Stimulated activated naive CD8-positive, alpha-beta T cell treated with anti-CD3 and anti-CD28 coated beads, Interleukin-15, Interleukin-2, amounts not matched to agents 100 ng/mL and 50 ng/mL, for 24 hours (primary cell): ENCODE results near the gene ACOT8.
A peak's percentile ranks its signal among the peaks of the same experiment; 100 is the strongest.

Experiments used
- H3K27ac Mint-ChIP-seq: one replicate; pipeline ENCODE4 v1.8.0; 2021; ENCODE audit warnings: mild to moderate bottlenecking, mixed read lengths
- H3K27me3 Mint-ChIP-seq: one replicate; pipeline ENCODE4 v1.8.0; 2021; ENCODE audit warnings: mixed read lengths
- H3K36me3 Mint-ChIP-seq: one replicate; pipeline ENCODE4 v1.8.0; 2021; ENCODE audit warnings: low read depth, mixed read lengths
- H3K4me1 Mint-ChIP-seq: one replicate; pipeline ENCODE4 v1.8.0; 2021; ENCODE audit warnings: low read depth, mixed read lengths
- H3K4me3 Mint-ChIP-seq: one replicate; pipeline ENCODE4 v1.8.0; 2021; ENCODE audit warnings: mild to moderate bottlenecking, mixed read lengths
- H3K9me3 Mint-ChIP-seq: one replicate; pipeline ENCODE4 v1.8.0; 2021; ENCODE audit warnings: mixed read lengths

ACOT8 gene

GRCh38 chr20:45873409-45874103, 16.4 kb upstream of the ACOT8 start:
- no peak overlapping the region for H3K27ac Mint-ChIP-seq
- peaks cover 15% of the 10 kb centered on the region for H3K36me3 Mint-ChIP-seq
- H3K27me3 Mint-ChIP-seq = no peaks in the 10 kb centered on the region
- H3K4me1 Mint-ChIP-seq = no peaks in the 10 kb centered on the region
- no peaks in the 10 kb centered on the region for H3K9me3 Mint-ChIP-seq
- no peak overlapping the region for H3K4me3 Mint-ChIP-seq

GRCh38 chr20:45872626-45873025, 15.4 kb upstream of the ACOT8 start:
- Mint-ChIP-seq H3K4me3 (no peak overlapping the region), H3K9me3 (no peaks in the 10 kb centered on the region), H3K27me3 (no peaks in the 10 kb centered on the region), H3K36me3 (peaks cover 15% of the 10 kb centered on the region), H3K27ac (no peak overlapping the region), H3K4me1 (no peaks in the 10 kb centered on the region)

GRCh38 chr20:45867819-45868176, 10.6 kb upstream of the ACOT8 start:
- Mint-ChIP-seq H3K36me3 (peaks cover 4% of the 10 kb centered on the region), H3K9me3 (no peaks in the 10 kb centered on the region), H3K4me1 (no peaks in the 10 kb centered on the region), H3K27me3 (no peaks in the 10 kb centered on the region), H3K4me3 (no peak overlapping the region), H3K27ac (no peak overlapping the region)

DNA sequence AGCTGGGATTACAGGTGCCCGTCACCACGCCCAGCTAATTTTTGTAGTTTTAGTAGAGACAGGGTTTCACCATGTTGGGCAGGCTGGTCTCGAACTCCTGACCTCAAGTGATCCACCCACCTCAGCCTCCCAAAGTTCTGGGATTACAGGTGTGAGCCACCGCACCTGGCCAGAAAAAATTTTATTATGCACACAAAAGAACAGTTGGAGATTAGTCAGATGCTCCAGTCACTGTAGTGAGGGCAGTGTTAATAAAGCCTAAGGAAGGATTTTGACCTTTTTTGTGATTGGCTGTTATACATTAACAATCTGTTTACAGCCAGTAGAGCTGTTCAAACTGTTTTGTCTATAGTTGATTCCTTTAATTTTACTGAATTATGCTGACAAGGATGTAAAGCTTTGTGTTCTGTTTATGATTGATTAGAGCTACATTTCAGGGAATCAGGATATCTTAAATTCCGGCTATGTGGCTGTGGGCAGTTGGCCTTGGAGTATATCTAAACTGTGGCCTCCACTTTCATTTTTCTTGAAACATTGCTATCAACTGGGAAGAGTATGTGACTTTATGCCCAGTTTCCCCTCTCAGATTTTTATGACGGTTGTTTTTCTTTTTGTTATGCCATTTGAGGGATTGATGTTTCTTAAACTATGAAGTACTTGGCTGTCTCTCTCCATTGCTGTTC, 10.1 kb upstream of the ACOT8 start:
- H3K9me3 Mint-ChIP-seq = no peaks in the 10 kb centered on the region
- H3K36me3 Mint-ChIP-seq = peaks cover 2% of the 10 kb centered on the region
- no peak overlapping the region for H3K4me3 Mint-ChIP-seq
- H3K4me1 Mint-ChIP-seq = no peaks in the 10 kb centered on the region
- no peaks in the 10 kb centered on the region for H3K27me3 Mint-ChIP-seq
- H3K27ac Mint-ChIP-seq = no peak overlapping the region

DNA sequence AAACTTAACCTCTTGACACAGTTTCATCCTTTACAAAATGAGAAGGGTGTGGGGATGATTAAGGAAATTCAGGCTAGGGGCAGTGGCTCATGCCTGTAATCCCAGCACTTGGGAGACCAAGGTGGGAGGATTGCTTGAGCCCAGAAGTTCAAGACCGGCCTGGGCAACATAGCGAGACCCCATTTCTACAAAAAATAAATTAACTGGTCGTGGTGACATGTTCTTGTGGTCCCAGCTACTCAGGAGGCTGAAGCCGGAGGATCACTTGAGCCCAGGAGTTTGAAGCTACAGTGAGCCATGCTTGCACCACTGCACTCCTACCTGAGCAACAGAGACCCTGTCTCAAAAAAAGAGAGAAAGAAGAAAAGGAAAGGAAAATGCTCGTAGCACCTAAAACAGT, 9.3 kb upstream of the ACOT8 start:
- H3K27me3 Mint-ChIP-seq = no peaks in the 10 kb centered on the region
- H3K9me3 Mint-ChIP-seq = no peaks in the 10 kb centered on the region
- H3K27ac Mint-ChIP-seq = no peak overlapping the region
- no peak overlapping the region for H3K4me3 Mint-ChIP-seq
- H3K4me1 Mint-ChIP-seq = no peaks in the 10 kb centered on the region
- H3K36me3 Mint-ChIP-seq = no peaks in the 10 kb centered on the region

DNA sequence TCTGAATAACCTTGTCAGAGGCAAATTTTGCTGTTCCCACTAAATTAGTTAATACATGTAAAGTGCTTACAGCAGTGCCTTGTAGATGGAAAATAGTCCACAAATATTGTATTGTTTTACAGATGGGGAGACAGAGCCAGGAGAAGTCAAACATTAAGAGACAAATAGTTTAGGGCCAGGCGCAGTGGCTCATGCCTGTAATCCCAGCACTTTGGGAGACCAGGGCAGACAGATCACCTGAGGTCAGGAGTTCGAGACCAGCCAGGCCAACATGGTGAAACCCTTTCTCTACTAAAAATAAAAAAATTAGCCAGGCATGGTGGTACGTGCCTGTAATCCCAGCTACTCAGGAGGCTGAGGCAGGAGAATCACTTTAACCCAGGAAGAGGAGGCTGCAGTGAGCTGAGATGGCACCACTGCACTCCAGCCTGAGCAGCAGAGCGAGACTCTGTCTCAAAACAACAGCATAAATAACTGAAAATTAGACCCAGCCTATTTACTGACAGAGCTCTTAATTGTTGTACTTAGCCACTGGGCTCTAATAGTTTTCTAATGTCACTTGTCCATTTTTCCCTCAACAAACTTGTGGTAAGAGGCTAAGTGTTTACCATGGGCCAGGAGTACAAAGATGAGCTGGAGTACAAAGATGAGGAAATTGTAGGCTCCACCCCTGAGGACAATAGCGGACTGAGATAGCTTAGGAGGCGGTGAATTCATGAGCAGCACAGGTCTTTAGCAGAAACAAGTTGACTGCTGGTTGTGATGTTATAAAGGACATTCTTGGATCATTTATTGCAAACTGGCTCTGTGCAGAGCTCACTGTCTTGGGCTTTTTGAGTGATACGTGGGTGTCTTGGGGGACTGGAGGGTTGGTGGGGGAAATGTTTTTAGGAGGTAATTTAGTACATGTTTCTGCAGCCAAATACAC, 6.6 kb upstream of the ACOT8 start:
- Mint-ChIP-seq H3K27ac (no peak overlapping the region), H3K4me1 (peaks cover 3% of the 10 kb centered on the region), H3K4me3 (no peak overlapping the region), H3K9me3 (no peaks in the 10 kb centered on the region), H3K27me3 (no peaks in the 10 kb centered on the region), H3K36me3 (peaks cover 7% of the 10 kb centered on the region)

- H3K4me3 Mint-ChIP-seq = no peak overlapping the region
- peaks cover 7% of the 10 kb centered on the region for H3K36me3 Mint-ChIP-seq
- H3K4me1 Mint-ChIP-seq = peaks cover 20% of the 10 kb centered on the region
- no peak overlapping the region for H3K27ac Mint-ChIP-seq
- H3K27me3 Mint-ChIP-seq = no peaks in the 10 kb centered on the region
- H3K9me3 Mint-ChIP-seq = no peaks in the 10 kb centered on the region
Observed at GRCh38 chr20:45861221-45862075, 4.3 kb upstream of the ACOT8 start.

DNA sequence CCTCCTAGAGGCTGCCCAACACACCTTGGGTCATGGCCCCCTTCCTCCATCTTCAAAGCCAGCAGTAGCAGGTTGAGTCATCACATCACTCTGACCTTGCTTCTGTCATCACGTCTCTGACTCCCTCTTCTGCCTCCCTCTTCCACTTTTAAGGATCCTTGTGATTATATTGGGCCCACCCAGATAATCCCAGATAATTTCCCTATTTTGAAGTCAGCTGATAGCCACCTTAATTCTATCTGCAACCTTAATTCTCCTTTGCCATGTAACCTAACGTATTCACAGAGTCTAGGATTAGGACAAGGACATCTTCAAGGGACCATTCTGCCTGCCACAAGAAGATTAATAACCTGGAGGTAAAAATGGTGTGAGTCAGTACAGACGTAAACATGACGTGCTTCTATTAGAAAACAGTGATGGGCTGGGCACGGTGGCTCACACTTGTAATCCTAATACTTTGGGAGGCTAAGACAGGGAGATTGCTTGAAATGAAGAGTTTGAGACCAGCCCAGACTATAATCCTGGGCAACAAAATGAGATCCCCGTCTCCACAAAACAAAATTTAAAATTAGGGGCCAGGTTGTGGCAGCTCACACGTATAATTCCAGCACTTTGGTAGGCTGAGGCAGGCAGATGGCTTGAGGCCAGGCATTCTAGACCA, 3.5 kb upstream of the ACOT8 start:
- Mint-ChIP-seq H3K36me3 (peaks cover 7% of the 10 kb centered on the region), H3K4me3 (no peak overlapping the region), H3K9me3 (no peaks in the 10 kb centered on the region), H3K4me1 (peaks cover 28% of the 10 kb centered on the region), H3K27ac (no peak overlapping the region), H3K27me3 (no peaks in the 10 kb centered on the region)

- Mint-ChIP-seq H3K4me3 (no peak overlapping the region), H3K4me1 (peaks cover 33% of the 10 kb centered on the region), H3K36me3 (peaks cover 7% of the 10 kb centered on the region), H3K27ac (no peak overlapping the region), H3K27me3 (no peaks in the 10 kb centered on the region), H3K9me3 (no peaks in the 10 kb centered on the region)
Observed at GRCh38 chr20:45859916-45860315, 2.7 kb upstream of the ACOT8 start.

DNA sequence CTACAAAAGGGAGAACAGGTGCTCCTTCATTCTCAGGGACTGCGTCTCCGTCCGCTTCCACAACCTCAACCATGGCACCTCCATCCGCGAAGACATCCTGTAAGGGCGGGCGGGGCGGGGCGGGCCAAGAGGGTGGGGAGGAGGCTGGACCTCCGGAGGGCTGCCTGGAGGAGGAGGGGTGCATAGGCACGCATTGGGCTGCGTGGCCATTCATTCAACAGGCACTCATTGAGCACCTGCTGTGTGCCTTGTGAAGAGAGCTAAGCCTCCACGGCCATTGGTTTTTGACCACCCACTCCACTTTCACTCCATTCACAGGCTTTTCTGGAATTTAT, 657 bp upstream of the ACOT8 start:
- no peaks in the 10 kb centered on the region for H3K27me3 Mint-ChIP-seq

GRCh38 chr20:45853484-45853883, 3.7 kb downstream of the ACOT8 start:
- Mint-ChIP-seq H3K27me3 (no peaks in the 10 kb centered on the region), H3K4me3 (no peak overlapping the region), H3K36me3 (peaks cover 13% of the 10 kb centered on the region), H3K9me3 (no peaks in the 10 kb centered on the region), H3K27ac (no peak overlapping the region), H3K4me1 (peaks cover 33% of the 10 kb centered on the region)

More for the DNA sequence above, 657 bp upstream of the ACOT8 start:
- Mint-ChIP-seq H3K36me3 (peaks cover 7% of the 10 kb centered on the region), H3K9me3 (no peaks in the 10 kb centered on the region), H3K4me3 (peak overlapping the region; percentile 91), H3K27ac (peak overlapping the region; percentile 95), H3K4me1 (peaks cover 39% of the 10 kb centered on the region)

DNA sequence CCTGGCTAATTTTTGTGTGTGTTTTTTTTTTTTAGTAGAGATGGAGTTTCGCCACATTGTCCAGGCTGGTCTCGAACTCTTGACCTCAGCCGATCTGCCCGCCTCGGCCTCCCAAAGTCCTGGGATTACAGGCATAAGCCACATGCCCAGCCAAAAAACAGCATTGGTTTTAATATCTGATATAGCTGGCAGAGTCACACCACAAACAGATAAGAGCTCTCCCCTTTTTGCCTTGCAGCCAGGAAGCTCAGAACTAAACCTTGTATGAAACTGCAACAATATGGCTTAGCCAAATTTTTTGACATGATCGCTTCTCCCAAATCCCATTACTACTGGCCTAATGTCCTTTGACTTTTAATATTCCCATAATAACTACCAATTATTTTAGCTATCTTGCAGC, 4.9 kb downstream of the ACOT8 start:
- Mint-ChIP-seq H3K9me3 (no peaks in the 10 kb centered on the region), H3K27me3 (no peaks in the 10 kb centered on the region), H3K4me1 (peaks cover 22% of the 10 kb centered on the region), H3K27ac (no peak overlapping the region), H3K4me3 (no peak overlapping the region), H3K36me3 (peaks cover 18% of the 10 kb centered on the region)

DNA sequence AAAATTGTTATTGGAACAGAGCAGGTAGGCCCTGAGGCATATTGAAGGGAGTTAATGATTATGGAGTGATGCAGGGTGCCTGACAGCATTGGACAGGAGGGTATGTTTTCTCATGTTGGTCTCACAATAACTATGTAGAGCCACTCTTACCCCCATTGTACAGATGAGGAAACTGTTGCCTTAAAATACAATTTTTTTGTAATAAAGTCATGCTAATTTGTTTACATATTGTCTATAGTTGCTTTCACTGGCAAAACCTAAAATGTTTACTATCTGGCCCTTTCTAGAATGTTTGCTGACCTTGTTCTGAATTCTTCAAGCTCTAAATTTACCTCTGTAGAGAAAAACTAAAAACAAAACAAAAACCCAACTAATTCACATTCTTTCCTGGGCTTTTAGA, 5.7 kb downstream of the ACOT8 start:
- H3K27ac Mint-ChIP-seq = no peak overlapping the region
- H3K4me1 Mint-ChIP-seq = peaks cover 20% of the 10 kb centered on the region
- H3K36me3 Mint-ChIP-seq = peaks cover 18% of the 10 kb centered on the region
- H3K9me3 Mint-ChIP-seq = no peaks in the 10 kb centered on the region
- no peak overlapping the region for H3K4me3 Mint-ChIP-seq
- no peaks in the 10 kb centered on the region for H3K27me3 Mint-ChIP-seq

GRCh38 chr20:45850926-45851325, 6.3 kb downstream of the ACOT8 start:
- H3K4me1 Mint-ChIP-seq = peaks cover 14% of the 10 kb centered on the region

More at GRCh38 chr20:45850926-45851325, 6.3 kb downstream of the ACOT8 start:
- H3K9me3 Mint-ChIP-seq = no peaks in the 10 kb centered on the region
- H3K4me3 Mint-ChIP-seq = no peak overlapping the region
- no peak overlapping the region for H3K27ac Mint-ChIP-seq
- peaks cover 22% of the 10 kb centered on the region for H3K36me3 Mint-ChIP-seq
- no peaks in the 10 kb centered on the region for H3K27me3 Mint-ChIP-seq
